OCI-LY7 (cell line): ENCODE results near the gene CCL3. TPM values are rescaled to one million over a fixed set of nuclear protein-coding genes. Genes with fewer than 3 reads are reported as not detected.
"Not testable (repeated sequence)": the region's sequence is repeated elsewhere in the genome, so short reads cannot be mapped to it uniquely, and the experiment has no call there.

Source experiments
- BruUV-seq: library from RNA; stranded (reverse); fragments of 400-500 nt; replicated peaks from 2 replicates; lab custom pipeline; 2021; lab: Mats Ljungman, UMichigan
- CTCF ChIA-PET: fragments of 300-600 bp; sonication (Branson Sonifier 250); formaldehyde crosslinking; loops from one replicate; lab custom pipeline; 2022; ENCODE audit warnings: antibody characterized with exemption; ENCODE audit not compliant: unreplicated experiment; lab: Charles Lee
- POLR2A ChIA-PET: fragments of 300-600 bp; sonication (Branson Sonifier 250); formaldehyde crosslinking; loops from one replicate; lab custom pipeline; 2022; ENCODE audit warnings: antibody characterized with exemption; lab: Charles Lee
- DNase-seq: peaks from one replicate; pipeline ENCODE4 v3.0.0-alpha.2; 2015; ENCODE audit warnings: low spot score
- H2AFZ ChIP-seq: fragments of 200-600 bp; sonication (generic), shearing (Covaris generic); 2 replicates; pipeline ENCODE4 v1.6.1; 2014; ENCODE audit warnings: mild to moderate bottlenecking, antibody characterized with exemption, low read length, moderate library complexity
- H3K27ac ChIP-seq: fragments of 200-600 bp; sonication (generic); 2 replicates; pipeline ENCODE4 v1.5.1; 2014; ENCODE audit warnings: mixed run types, low read depth, mild to moderate bottlenecking, moderate library complexity, low read length, inconsistent platforms; ENCODE audit not compliant: poor library complexity, severe bottlenecking
- H3K36me3 ChIP-seq: fragments of 200-600 bp; sonication (generic); 2 replicates; pipeline ENCODE4 v1.6.1; 2014; ENCODE audit warnings: mild to moderate bottlenecking, antibody characterized with exemption, low read length, moderate library complexity, mixed read lengths; ENCODE audit not compliant: insufficient read depth
- H3K4me1 ChIP-seq: fragments of 200-600 bp; sonication (generic); 2 replicates; pipeline ENCODE4 v1.5.1; 2014; ENCODE audit warnings: mild to moderate bottlenecking, low read length; ENCODE audit not compliant: insufficient read depth, poor library complexity, severe bottlenecking
- H3K4me2 ChIP-seq: fragments of 200-600 bp; sonication (generic); 2 replicates; pipeline ENCODE4 v1.6.1; 2014; ENCODE audit warnings: mild to moderate bottlenecking, low read length
- H3K4me3 ChIP-seq: fragments of 200-600 bp; sonication (generic); 2 replicates; pipeline ENCODE4 v1.5.1; 2014; ENCODE audit warnings: mild to moderate bottlenecking, low read depth, low read length; ENCODE audit not compliant: poor library complexity, severe bottlenecking
- H3K79me2 ChIP-seq: fragments of 200-600 bp; sonication (generic); 2 replicates; pipeline ENCODE4 v1.6.1; 2016; ENCODE audit warnings: low read depth, mild to moderate bottlenecking, low read length, moderate library complexity, mixed read lengths; ENCODE audit not compliant: insufficient read depth
- H3K9me2 ChIP-seq: fragments of 200-600 bp; sonication (generic); 2 replicates; pipeline ENCODE4 v1.6.1; 2016; ENCODE audit warnings: mild to moderate bottlenecking, low read length, mixed read lengths; ENCODE audit not compliant: insufficient read depth
- H3K9me3 ChIP-seq: fragments of 200-600 bp; sonication (generic); 2 replicates; pipeline ENCODE4 v1.6.1; 2014; ENCODE audit warnings: mild to moderate bottlenecking, mixed run types, low read length, mixed read lengths
- H4K20me1 ChIP-seq: fragments of 200-600 bp; sonication (generic); 2 replicates; pipeline ENCODE4 v1.6.1; 2014; ENCODE audit warnings: mild to moderate bottlenecking, antibody characterized with exemption, low read length, moderate library complexity, mixed read lengths; ENCODE audit not compliant: insufficient read depth
- EZH2phosphoT487 ChIP-seq: fragments of 200-600 bp; sonication (generic); IDR thresholded peaks from 2 replicates; pipeline ENCODE4 v1.6.1; 2018; ENCODE audit warnings: low read depth, borderline replicate concordance, mild to moderate bottlenecking, mixed run types, antibody characterized with exemption, low read length, moderate library complexity, mixed read lengths
- intact Hi-C: fragments of 100-400 bp; cut with micrococcal nuclease; formaldehyde crosslinking; loops from one replicate; pipeline ENCODE4 v1.10.0; 2022; ENCODE audit not compliant: unreplicated experiment
- total RNA-seq, 2 experiments: library from RNA; depleted of rRNA in 1 of 2; stranded (reverse); fragments of >200 nt in 1 of 2; shearing (Covaris generic) in 1 of 2; gene quantifications; 2 replicates each; pipeline ENCODE4 v1.2.3, GENCODE V29; 2014 to 2022
- TF ChIP-seq, protein P1 (sequence below): fragments of 200-600 bp; sonication (generic); conservative IDR thresholded peaks from 2 replicates; pipeline ENCODE4 v1.5.1; 2014; ENCODE audit warnings: mild to moderate bottlenecking, antibody characterized with exemption, low read length, moderate library complexity, mixed read lengths

The CCL3 gene
- total RNA-seq, 2 experiments from 2014 or later = not detected

DNA sequence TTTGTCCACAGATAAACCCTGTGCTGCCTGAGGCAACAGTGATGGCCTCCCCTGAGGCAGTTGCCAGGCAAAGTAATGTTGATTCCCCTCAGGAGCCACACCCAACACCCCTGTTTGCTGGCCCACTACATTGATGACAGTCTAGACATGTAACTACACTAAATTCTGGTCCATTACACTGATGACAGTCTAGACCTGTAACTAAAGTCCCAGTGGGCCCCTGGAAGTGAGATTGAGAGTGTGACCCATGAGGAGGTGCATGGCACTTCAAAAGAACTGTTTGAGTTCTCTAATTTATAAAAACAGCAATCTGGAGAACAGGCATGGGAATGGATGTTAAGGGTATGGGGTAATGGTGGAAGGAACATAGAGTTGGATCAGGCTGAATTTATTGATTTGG is 22.6 kb upstream of the CCL3 start:
- no peak for TF ChIP-seq EZH2phosphoT487
- TF ChIP-seq, protein P1, sequence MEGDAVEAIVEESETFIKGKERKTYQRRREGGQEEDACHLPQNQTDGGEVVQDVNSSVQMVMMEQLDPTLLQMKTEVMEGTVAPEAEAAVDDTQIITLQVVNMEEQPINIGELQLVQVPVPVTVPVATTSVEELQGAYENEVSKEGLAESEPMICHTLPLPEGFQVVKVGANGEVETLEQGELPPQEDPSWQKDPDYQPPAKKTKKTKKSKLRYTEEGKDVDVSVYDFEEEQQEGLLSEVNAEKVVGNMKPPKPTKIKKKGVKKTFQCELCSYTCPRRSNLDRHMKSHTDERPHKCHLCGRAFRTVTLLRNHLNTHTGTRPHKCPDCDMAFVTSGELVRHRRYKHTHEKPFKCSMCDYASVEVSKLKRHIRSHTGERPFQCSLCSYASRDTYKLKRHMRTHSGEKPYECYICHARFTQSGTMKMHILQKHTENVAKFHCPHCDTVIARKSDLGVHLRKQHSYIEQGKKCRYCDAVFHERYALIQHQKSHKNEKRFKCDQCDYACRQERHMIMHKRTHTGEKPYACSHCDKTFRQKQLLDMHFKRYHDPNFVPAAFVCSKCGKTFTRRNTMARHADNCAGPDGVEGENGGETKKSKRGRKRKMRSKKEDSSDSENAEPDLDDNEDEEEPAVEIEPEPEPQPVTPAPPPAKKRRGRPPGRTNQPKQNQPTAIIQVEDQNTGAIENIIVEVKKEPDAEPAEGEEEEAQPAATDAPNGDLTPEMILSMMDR = no peak
- Histone ChIP-seq H3K4me3 (no peak overlapping the region), H3K36me3 (no peaks in the 10 kb centered on the region), H3K27ac (no peak overlapping the region), H3K4me1 (no peaks in the 10 kb centered on the region), H3K79me2 (no peaks in the 10 kb centered on the region), H3K9me2 (no peaks in the 10 kb centered on the region), H3K4me2 (no peak overlapping the region), H3K9me3 (no peaks in the 10 kb centered on the region), H4K20me1 (no peaks in the 10 kb centered on the region), H2AFZ (no peak overlapping the region)
- BruUV-seq = no TSS peak
- CTCF ChIA-PET = no interaction called here
- POLR2A ChIA-PET = no interaction called here
- no peak for DNase-seq
- intact Hi-C loops = loop anchor here (2.0 kb wide), 1 partner anchor 36 kb away; no protein-coding TSS in a partner anchor

DNA sequence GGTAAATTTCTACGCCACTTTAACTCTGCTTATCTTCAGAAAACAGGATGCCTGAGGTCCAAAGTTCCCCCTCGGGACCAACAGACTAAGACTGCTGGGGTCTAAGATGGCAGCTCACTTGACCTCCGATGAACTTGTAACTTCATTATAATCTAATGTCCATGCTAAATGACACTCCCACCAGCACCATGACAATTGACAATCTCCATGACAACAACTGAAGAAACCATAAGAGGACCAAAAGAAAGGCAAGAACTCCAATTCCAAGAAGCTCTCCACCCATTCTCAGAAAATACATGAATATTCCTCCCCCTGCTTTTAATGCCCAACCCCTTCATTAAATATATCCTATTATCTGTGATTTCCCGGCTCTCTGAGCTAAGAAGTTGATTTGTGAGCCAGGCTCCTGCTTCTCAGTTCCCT is 21.1 kb upstream of the CCL3 start:
- BruUV-seq = no TSS peak
- ChIA-PET POLR2A (interaction anchor here (0.6 to 1.9 kb wide), 3 partner anchors 8 to 135 kb away, joined by 3 to 8 read pairs (median 3); no protein-coding TSS in a partner anchor), CTCF (no interaction called here)
- no peaks in the 10 kb centered on the region for H3K4me1 ChIP-seq
- H3K79me2 ChIP-seq = no peaks in the 10 kb centered on the region
- TF ChIP-seq, protein P1 = no peak
- no peak for TF ChIP-seq EZH2phosphoT487
- H3K36me3 ChIP-seq = no peaks in the 10 kb centered on the region
- no peak overlapping the region for H3K4me2 ChIP-seq
- H3K9me2 ChIP-seq = no peaks in the 10 kb centered on the region
- H3K27ac ChIP-seq = no peak overlapping the region
- H4K20me1 ChIP-seq = no peaks in the 10 kb centered on the region
- intact Hi-C loops = no loop called here
- no peaks in the 10 kb centered on the region for H3K9me3 ChIP-seq
- DNase-seq = no peak
- H2AFZ ChIP-seq = no peak overlapping the region
- H3K4me3 ChIP-seq = no peak overlapping the region

DNA sequence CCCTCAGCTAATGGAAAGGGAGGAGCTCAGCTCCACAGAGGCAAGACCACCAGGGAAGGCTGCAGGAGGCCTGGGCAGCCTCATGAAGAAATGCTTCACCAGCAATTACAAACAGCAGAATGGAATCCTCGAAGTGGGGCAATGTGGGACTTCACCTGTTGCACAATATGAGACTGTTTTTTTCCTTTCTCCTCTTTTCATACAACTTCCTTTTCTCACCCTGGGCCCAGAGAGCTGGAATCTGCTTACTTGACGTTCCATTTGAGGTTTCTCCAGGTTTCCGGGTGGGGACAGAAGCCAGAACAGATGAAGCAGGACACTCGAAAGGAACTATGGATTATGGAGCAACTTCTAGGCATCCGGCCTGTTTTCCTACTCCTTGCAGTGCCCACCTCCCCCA is 18.3 kb upstream of the CCL3 start:
- intact Hi-C loops, H3K4me3 ChIP-seq, H2AFZ ChIP-seq, H3K9me2 ChIP-seq, DNase-seq, BruUV-seq, H3K4me1 ChIP-seq, H4K20me1 ChIP-seq, H3K36me3 ChIP-seq, H3K79me2 ChIP-seq, H3K9me3 ChIP-seq, H3K4me2 ChIP-seq, POLR2A ChIA-PET, H3K27ac ChIP-seq, CTCF ChIA-PET: not testable (repeated sequence)
